ENCODE results near the gene ZSCAN29.

ZSCAN29 gene

DNA sequence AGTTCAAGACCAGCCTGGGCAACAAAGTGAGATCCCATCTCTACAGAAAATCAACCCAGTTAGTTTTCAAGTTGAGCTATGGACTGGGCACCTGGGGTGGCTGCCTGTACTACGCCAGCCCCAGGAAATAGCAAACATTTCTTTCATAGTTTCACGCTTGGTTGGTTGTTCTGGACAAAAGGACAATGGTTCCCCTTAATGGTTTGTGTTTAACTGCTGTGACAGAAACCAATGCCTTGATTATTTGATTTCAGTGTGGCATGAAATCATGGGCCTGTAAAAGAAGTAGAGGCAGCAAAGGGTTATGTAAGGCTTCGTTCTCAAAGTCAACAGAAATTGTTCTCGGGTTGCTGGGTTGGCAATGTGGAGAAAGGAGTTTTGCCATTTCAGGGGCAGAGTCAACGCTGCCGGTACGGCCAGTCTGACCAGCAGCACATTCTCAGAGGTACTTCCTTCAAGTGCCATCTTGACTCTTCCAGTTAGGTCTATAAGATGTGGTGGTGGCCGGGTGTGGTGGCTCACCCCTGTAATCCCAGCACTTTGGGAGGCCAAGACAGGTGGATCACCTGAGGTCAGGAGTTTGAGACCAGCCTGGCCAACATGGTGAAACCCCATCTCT is 53.2 kb downstream of the ZSCAN29 start:
- Mint-ChIP-seq H3K9me3 (ENCODE audit: low read depth) (no peaks in the 10 kb centered on the region), H3K4me1 (ENCODE audit: low read depth) (no peaks in the 10 kb centered on the region), H3K27ac (no peak overlapping the region), H3K27me3 (peaks cover 19% of the 10 kb centered on the region), H3K36me3 (peaks cover 5% of the 10 kb centered on the region), H3K4me3 (no peak overlapping the region)

DNA sequence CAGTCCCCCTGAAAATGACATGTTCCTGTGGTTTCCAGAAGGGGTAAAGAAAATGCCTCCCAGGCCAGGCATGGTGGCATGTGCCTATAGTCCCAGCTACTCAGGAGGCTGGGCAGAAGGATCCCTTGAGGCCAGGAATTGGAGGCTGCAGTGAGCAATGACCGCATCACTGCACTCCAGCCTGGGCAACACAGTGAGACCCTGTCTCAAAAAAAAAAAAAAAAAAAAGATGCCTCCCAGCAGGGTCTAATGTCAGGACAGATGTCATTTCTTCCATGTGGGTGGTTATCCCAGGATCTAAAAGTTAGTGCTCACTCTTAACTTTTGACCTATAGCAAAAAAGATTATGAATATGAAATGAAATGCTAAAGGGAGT is 53.9 kb downstream of the ZSCAN29 start:
- Mint-ChIP-seq H3K27ac (no peak overlapping the region), H3K4me3 (no peak overlapping the region), H3K4me1 (ENCODE audit: low read depth) (no peaks in the 10 kb centered on the region), H3K27me3 (peaks cover 21% of the 10 kb centered on the region), H3K9me3 (ENCODE audit: low read depth) (no peaks in the 10 kb centered on the region), H3K36me3 (peaks cover 5% of the 10 kb centered on the region)

DNA sequence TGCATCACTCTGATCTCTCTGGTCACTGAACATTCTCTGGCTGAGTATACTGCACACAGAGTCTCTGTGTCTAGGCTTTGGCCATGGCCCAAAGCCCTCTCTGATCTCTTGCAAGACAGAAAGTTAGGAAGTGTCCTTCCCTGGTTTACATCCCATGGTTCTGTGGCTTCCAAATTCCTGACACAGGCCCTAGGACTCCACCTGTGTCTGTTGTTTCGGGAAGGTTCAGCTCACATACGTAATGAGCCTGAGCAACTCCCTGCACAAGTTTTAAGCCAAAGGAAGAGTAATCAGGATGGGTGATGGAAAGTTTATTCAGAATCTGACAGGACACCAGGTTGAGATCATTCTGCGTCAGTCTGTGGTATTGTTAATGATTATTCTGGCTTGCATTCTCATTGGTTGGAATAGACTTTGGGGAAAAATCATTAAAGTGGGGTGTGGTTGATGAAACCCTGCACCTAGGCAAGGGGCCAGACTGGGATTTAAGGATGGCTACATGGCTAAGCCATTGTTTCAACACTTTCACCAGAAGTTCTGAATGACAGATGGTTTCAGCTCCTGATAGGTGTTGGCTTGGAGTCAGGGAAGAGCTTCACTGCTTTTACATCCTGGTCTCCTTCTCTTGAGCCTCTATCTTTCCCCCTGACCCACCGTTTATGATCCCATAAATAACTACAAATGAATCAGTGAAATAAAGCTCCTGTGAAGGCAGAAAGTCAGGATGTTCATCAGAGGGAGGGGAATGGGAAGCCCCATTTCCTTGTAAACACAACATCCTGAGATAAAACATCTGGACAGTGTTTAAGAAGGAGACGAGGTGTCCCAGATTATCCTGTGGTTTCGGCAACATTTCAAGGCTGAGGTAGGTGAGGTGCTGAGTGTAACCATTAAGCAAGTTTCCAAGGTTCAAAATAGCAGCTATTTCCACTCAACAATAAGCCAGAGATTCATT is 54.5 kb downstream of the ZSCAN29 start:
- Mint-ChIP-seq H3K27me3 (peaks cover 24% of the 10 kb centered on the region), H3K36me3 (peaks cover 5% of the 10 kb centered on the region), H3K4me3 (no peak overlapping the region), H3K9me3 (ENCODE audit: low read depth) (no peaks in the 10 kb centered on the region), H3K27ac (no peak overlapping the region), H3K4me1 (ENCODE audit: low read depth) (no peaks in the 10 kb centered on the region)

DNA sequence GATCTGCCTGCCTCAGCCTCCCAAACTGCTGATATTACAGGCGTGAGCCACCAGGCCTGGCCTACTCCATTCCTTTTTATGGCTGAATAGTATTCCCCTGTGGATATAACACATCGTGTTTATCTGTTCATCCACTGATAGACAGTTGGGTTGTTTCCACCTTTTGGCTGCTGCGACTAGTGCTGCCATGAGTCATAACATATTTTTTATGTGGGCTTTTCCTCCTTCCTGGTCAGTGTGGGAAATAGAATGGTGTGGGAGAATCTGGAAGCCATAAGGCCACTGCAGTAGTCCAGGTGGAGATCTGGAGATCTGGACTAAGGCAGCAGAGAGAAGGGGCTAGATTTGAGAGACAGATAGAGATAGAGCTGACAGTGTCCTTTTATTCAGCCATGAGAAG is 56.7 kb downstream of the ZSCAN29 start:
- no peak overlapping the region for H3K4me3 Mint-ChIP-seq
- peaks cover 31% of the 10 kb centered on the region for H3K27me3 Mint-ChIP-seq
- no peaks in the 10 kb centered on the region for H3K4me1 Mint-ChIP-seq (ENCODE audit: low read depth)
- H3K9me3 Mint-ChIP-seq (ENCODE audit: low read depth), result no peaks in the 10 kb centered on the region
- H3K27ac Mint-ChIP-seq, result no peak overlapping the region
- peaks cover 5% of the 10 kb centered on the region for H3K36me3 Mint-ChIP-seq

DNA sequence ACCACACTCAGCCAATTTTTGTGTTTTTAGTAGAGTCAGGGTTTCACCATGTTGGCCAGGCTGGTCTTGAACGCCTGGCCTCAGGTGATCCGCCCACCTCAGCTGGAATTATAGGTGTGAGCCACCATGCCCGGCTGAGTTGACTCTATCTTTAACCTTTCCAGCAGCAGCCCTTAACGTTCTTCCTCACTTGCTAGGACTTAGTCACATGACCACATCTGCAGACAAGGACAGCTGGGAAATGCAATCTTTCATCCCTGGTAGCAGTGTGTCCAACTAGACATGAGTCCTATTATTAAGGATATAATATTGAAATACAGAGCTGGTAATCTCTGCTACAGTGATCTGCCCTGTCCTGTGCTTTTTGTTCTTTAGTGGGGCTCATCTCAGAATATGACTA is 58.5 kb downstream of the ZSCAN29 start:
- peaks cover 3% of the 10 kb centered on the region for H3K36me3 Mint-ChIP-seq
- no peak overlapping the region for H3K27ac Mint-ChIP-seq
- peaks cover 35% of the 10 kb centered on the region for H3K27me3 Mint-ChIP-seq
- no peaks in the 10 kb centered on the region for H3K9me3 Mint-ChIP-seq (ENCODE audit: low read depth)
- no peak overlapping the region for H3K4me3 Mint-ChIP-seq
- no peaks in the 10 kb centered on the region for H3K4me1 Mint-ChIP-seq (ENCODE audit: low read depth)

All from activated naive CD8-positive, alpha-beta T cell (primary cell).